Sigmoid colon (tissue), 7 donors: ENCODE results near the gene TPCN2. TPM values are rescaled to one million over a fixed set of nuclear protein-coding genes. Genes with fewer than 3 reads are reported as not detected.
"Not testable (repeated sequence)": the region's sequence is repeated elsewhere in the genome, so short reads cannot be mapped to it uniquely, and the experiment has no call there.

Experiments used
- DNase-seq: peaks from one replicate; pipeline ENCODE4 v3.0.0-alpha.2; 2019
- H3K27ac ChIP-seq, 4 donors: fragments of 200-600 bp; sonication (generic); one replicate each; pipeline ENCODE4 v1.5.1; 2016 to 2019; ENCODE audit warnings: mild to moderate bottlenecking in 1 of 4
- H3K27me3 ChIP-seq, 3 donors: fragments of 200-600 bp; sonication (generic); one replicate each; pipeline ENCODE4 v1.5.1; 2019; ENCODE audit warnings: mild to moderate bottlenecking in 1 of 3
- H3K36me3 ChIP-seq, 4 donors: fragments of 200-600 bp; sonication (generic); one replicate each; pipeline ENCODE4 v1.5.1; 2016 to 2019
- H3K4me1 ChIP-seq, 4 donors: fragments of 200-600 bp; sonication (generic); one replicate each; pipeline ENCODE4 v1.5.1; 2017 to 2019
- H3K4me3 ChIP-seq, 4 donors: fragments of 200-600 bp; sonication (generic); one replicate each; pipeline ENCODE4 v1.5.1; 2017 to 2019; ENCODE audit warnings: mild to moderate bottlenecking in 2 of 4, moderate library complexity in 1 of 4
- H3K9me3 ChIP-seq, 4 donors: fragments of 200-600 bp in 3 of 4; sonication (generic) in 3 of 4; one replicate each; pipeline versions ENCODE4 v1.5.1 to v1.6.1; 2013 to 2019
- EP300 ChIP-seq, 4 donors: sonication (generic); formaldehyde crosslinking; IDR thresholded peaks; one replicate each; pipeline ENCODE4 v1.6.1; 2017; ENCODE audit warnings: antibody characterized with exemption in 4 of 4
- POLR2A ChIP-seq, 2 donors: fragments of 450-650 bp; IDR thresholded peaks; one replicate each; pipeline ENCODE4 v1.6.1; 2016; ENCODE audit warnings: antibody characterized with exemption in 2 of 2, mild to moderate bottlenecking in 2 of 2, moderate library complexity in 2 of 2
- POLR2AphosphoS5 ChIP-seq, 4 donors: sonication (generic); formaldehyde crosslinking; IDR thresholded peaks; one replicate each; pipeline ENCODE4 v1.6.1; 2017; ENCODE audit warnings: antibody characterized with exemption in 4 of 4
- WGBS, 2 donors: extraction: QIAGEN DNeasy Blood & Tissue Kit; methylation state at CpG; one replicate each; pipeline ENCODE4 v1.1.7; 2013; 5-methylcytosine and 5-hydroxymethylcytosine counted together
- intact Hi-C: fragments of 100-400 bp; cut with DNase I; formaldehyde crosslinking; loops from one replicate; pipeline ENCODE4 v1.15.1; 2023
- polyA plus RNA-seq, 3 donors: library from polyadenylated mRNA; stranded (reverse); fragments of 200-250 nt; gene quantifications; one replicate each; pipeline ENCODE4 v1.2.3, GENCODE V29; 2013
- total RNA-seq, 4 donors: library from RNA; depleted of rRNA; stranded (reverse); fragments of >200 nt; gene quantifications; one replicate each; pipeline ENCODE4 v1.1.0, GENCODE V29; 2016
- TF ChIP-seq, protein P1 (sequence below), 4 experiments: fragments of 450-650 bp in 3 of 4; fragments of 200-600 bp in 1 of 4; IDR thresholded peaks; one replicate each; pipeline ENCODE4 v1.5.1; 2016 to 2019; ENCODE audit warnings: antibody characterized with exemption in 4 of 4, mild to moderate bottlenecking in 3 of 4, moderate library complexity in 2 of 4
- donor health status: healthy with polysubstance abuse.
- donor health status: Bipolar disorder and iron deficiency.
- donor health status: healthy.

TPCN2 gene
- total and polyA plus RNA-seq, 7 donors: 1.6 to 43.5 (median 17.5) TPM

- intact Hi-C loops: loop anchor here (2.0 kb wide), 1 partner anchor 512 kb away; no protein-coding TSS in a partner anchor
- TF ChIP-seq POLR2AphosphoS5 (IDR thresholded peaks at IDR 0.05): no peak
- TF ChIP-seq EP300 (IDR thresholded peaks at IDR 0.05): no peak
- no peak overlapping the region for H3K4me3 ChIP-seq
- DNase-seq: no peak
- no peaks in the 10 kb centered on the region for H3K27me3 ChIP-seq
- peaks cover 0 to 21% (median 11%) of the 10 kb centered on the region in 4 donors for H3K4me1 ChIP-seq
- WGBS, 2 donors: 87 to 90% methylated on average over 11 of the region's 11 CpGs
- no peaks in the 10 kb centered on the region for H3K9me3 ChIP-seq
- H3K27ac ChIP-seq: no peak overlapping the region
- peaks cover 0 to 3% (median 0%) of the 10 kb centered on the region in 4 donors for H3K36me3 ChIP-seq
Measured at GRCh38 chr11:69131121-69131566, 82.4 kb downstream of the TPCN2 start.

DNA sequence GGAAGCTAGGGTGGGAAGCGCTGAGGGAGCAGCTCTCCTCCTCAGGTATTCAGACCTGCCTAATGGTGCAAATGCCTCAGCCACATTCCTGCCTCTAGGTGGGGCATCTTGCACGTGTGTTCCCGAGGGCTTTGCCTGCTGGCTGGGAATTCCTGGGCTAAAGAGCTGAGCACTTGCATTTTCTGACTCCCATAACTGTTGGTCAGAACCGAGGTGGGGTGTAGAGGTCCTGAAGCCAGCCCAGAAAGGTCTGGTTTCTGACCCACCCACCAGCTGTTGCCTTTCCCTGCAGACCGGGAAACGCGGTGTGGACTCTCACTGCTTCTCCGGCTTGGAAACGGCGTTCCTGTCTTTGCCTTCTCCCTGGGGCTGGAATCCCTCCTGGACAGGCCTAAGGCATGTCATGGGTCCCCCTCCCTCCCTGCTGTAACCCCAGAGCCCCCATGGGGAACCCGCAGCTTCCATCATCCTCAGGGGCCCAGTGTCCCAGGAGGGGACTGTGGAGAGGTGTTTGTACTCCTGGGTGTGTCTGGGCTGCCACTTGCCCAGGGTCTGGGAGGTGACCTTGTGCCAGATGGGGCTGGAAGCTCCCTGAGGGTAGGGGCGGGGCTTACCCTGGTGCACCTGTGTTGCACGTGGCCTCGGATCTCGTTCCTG, 83.0 kb downstream of the TPCN2 start:
- Histone ChIP-seq H3K36me3 (peaks cover 0 to 9% (median 2%) of the 10 kb centered on the region in 4 donors), H3K27me3 (no peaks in the 10 kb centered on the region), H3K27ac (no peak overlapping the region), H3K4me3 (no peak overlapping the region), H3K4me1 (peaks cover 0 to 15% (median 7%) of the 10 kb centered on the region in 4 donors), H3K9me3 (no peaks in the 10 kb centered on the region)
- intact Hi-C loops: loop anchor here (2.0 kb wide), 1 partner anchor 511 kb away; no protein-coding TSS in a partner anchor
- TF ChIP-seq POLR2A (IDR thresholded peaks at IDR 0.05): no peak
- TF ChIP-seq, protein P1, sequence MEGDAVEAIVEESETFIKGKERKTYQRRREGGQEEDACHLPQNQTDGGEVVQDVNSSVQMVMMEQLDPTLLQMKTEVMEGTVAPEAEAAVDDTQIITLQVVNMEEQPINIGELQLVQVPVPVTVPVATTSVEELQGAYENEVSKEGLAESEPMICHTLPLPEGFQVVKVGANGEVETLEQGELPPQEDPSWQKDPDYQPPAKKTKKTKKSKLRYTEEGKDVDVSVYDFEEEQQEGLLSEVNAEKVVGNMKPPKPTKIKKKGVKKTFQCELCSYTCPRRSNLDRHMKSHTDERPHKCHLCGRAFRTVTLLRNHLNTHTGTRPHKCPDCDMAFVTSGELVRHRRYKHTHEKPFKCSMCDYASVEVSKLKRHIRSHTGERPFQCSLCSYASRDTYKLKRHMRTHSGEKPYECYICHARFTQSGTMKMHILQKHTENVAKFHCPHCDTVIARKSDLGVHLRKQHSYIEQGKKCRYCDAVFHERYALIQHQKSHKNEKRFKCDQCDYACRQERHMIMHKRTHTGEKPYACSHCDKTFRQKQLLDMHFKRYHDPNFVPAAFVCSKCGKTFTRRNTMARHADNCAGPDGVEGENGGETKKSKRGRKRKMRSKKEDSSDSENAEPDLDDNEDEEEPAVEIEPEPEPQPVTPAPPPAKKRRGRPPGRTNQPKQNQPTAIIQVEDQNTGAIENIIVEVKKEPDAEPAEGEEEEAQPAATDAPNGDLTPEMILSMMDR (IDR thresholded peaks at IDR 0.05): peak; percentile 55 to 84 (median 78)
- no peak for DNase-seq
- WGBS, 2 donors: 37 to 62% methylated on average over 15 of the region's 15 CpGs

DNA sequence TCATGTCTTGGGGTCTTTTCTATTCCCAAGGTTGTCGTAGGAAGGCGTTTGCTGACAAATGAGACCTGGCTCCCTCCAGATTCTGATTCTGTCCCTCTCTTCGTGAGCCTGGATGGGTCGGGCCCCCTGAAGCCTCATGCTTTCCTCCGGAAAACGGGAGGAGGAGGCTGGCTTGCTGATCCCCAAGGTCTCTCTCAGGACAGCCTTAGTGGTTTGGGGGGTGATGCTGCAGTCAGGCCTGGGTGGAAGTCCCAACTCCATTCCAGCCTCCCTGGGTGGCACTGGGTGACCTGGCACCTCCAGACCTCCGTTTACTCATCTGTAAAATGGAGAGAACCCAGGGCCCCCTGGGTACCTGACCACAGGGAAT, 83.6 kb downstream of the TPCN2 start:
- Histone ChIP-seq H3K27ac (no peak overlapping the region), H3K4me3 (no peak overlapping the region)

GRCh38 chr11:69133251-69133650, 84.5 kb downstream of the TPCN2 start:
- WGBS, 2 donors: 91 to 92% methylated on average over 4 of the region's 4 CpGs
- intact Hi-C loops: no loop called here
- no peak for TF ChIP-seq EP300 (IDR thresholded peaks at IDR 0.05)
- TF ChIP-seq, protein P1 (IDR thresholded peaks at IDR 0.05): no peak
- TF ChIP-seq POLR2AphosphoS5 (IDR thresholded peaks at IDR 0.05): no peak
- no peak for TF ChIP-seq POLR2A (IDR thresholded peaks at IDR 0.05)

More for the DNA sequence above, 83.6 kb downstream of the TPCN2 start:
- Histone ChIP-seq H3K4me1 (peaks cover 0 to 9% (median 3%) of the 10 kb centered on the region in 4 donors), H3K36me3 (peaks cover 0 to 14% (median 4%) of the 10 kb centered on the region in 4 donors), H3K9me3 (no peaks in the 10 kb centered on the region), H3K27me3 (no peaks in the 10 kb centered on the region)
- WGBS, 2 donors: 93 to 94% methylated on average over 7 of the region's 7 CpGs
- TF ChIP-seq EP300 (IDR thresholded peaks at IDR 0.05) (no peak), POLR2A (IDR thresholded peaks at IDR 0.05) (no peak), POLR2AphosphoS5 (IDR thresholded peaks at IDR 0.05) (no peak)
- TF ChIP-seq, protein P1 (IDR thresholded peaks at IDR 0.05): no peak
- no peak for DNase-seq
- intact Hi-C loops: no loop called here

GRCh38 chr11:69134182-69134581, 85.5 kb downstream of the TPCN2 start:
- H3K4me1 ChIP-seq, DNase-seq, H3K9me3 ChIP-seq, intact Hi-C loops, H3K27ac ChIP-seq, H3K27me3 ChIP-seq, H3K4me3 ChIP-seq: not testable (repeated sequence)
- WGBS, 2 donors: 71 to 94% methylated on average over 2 of the region's 2 CpGs
- peaks cover 0 to 26% (median 4%) of the 10 kb centered on the region in 4 donors for H3K36me3 ChIP-seq

More at GRCh38 chr11:69133251-69133650, 84.5 kb downstream of the TPCN2 start:
- H3K27me3 ChIP-seq: no peaks in the 10 kb centered on the region
- H3K27ac ChIP-seq: no peak overlapping the region
- no peak for DNase-seq
- H3K36me3 ChIP-seq: peaks cover 0 to 18% (median 4%) of the 10 kb centered on the region in 4 donors
- H3K4me1 ChIP-seq: peaks cover 0 to 9% (median 3%) of the 10 kb centered on the region in 4 donors
- H3K9me3 ChIP-seq: no peaks in the 10 kb centered on the region
- no peak overlapping the region for H3K4me3 ChIP-seq
